ENCODE measurements around the gene APMAP. TPM values are rescaled to one million over a fixed set of nuclear protein-coding genes. Genes with fewer than 3 reads are reported as not detected.

Gene APMAP
- total RNA-seq, 2 experiments from 2014 or later, result 9.5 to 11.3 TPM

DNA sequence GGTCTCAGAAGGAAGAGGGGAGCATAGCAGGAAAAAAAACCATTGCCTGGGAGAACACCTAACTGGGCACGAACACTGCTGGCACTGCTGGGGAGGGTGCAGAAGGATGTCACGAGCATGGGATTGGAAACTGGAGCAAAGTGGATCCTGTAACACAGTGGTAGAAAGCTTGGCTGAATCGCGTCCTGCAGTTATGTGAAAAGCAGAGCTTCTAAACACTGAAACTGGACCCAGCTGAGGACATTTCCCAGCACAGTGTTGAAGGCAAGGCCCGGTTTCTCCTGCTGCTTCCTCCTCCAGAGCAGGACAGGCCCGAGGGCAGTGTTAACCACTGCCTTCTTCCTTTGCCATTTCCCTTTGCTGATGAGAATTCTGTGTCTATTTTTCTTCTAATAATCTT is 6.7 kb downstream of the APMAP start:
- Mint-ChIP-seq H3K4me3 (no peak overlapping the region), H3K9me3 (no peaks in the 10 kb centered on the region), H3K4me1 (ENCODE audit: low read depth) (peaks cover 85% of the 10 kb centered on the region), H3K36me3 (ENCODE audit: low read depth) (peaks cover 47% of the 10 kb centered on the region), H3K27me3 (no peaks in the 10 kb centered on the region), H3K27ac (peak overlapping the region; percentile 42)
- Histone ChIP-seq H3K27me3 (ENCODE audit: control insufficient read depth in 1 of 2, insufficient read depth in 2 of 2, low read length in 2 of 2) (no peaks in the 10 kb centered on the region), H3K4me1 (ENCODE audit: insufficient read depth, low read length) (peaks cover 32% of the 10 kb centered on the region), H3K9me3 (ENCODE audit: control insufficient read depth in 1 of 2, insufficient read depth in 1 of 2, low read length in 2 of 2) (peaks cover 0 to under 1% of the 10 kb centered on the region in 2 experiments), H3K36me3 (ENCODE audit: insufficient read depth, low read length) (peaks cover 35% of the 10 kb centered on the region), H3K4me3 (ENCODE audit: low read length) (no peak overlapping the region), H3K27ac (ENCODE audit: low read depth in 1 of 2, low read length in 2 of 2) (no peak overlapping the region)
- TF ChIP-seq, protein P1, sequence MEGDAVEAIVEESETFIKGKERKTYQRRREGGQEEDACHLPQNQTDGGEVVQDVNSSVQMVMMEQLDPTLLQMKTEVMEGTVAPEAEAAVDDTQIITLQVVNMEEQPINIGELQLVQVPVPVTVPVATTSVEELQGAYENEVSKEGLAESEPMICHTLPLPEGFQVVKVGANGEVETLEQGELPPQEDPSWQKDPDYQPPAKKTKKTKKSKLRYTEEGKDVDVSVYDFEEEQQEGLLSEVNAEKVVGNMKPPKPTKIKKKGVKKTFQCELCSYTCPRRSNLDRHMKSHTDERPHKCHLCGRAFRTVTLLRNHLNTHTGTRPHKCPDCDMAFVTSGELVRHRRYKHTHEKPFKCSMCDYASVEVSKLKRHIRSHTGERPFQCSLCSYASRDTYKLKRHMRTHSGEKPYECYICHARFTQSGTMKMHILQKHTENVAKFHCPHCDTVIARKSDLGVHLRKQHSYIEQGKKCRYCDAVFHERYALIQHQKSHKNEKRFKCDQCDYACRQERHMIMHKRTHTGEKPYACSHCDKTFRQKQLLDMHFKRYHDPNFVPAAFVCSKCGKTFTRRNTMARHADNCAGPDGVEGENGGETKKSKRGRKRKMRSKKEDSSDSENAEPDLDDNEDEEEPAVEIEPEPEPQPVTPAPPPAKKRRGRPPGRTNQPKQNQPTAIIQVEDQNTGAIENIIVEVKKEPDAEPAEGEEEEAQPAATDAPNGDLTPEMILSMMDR (IDR thresholded peaks at IDR 0.05), result no peak
- CTCF ChIA-PET, result no interaction called here
- DNase-seq, result peak in 1 of 14 experiments; percentile 17
- ATAC-seq (ENCODE audit: poor library complexity), result no peak
- POLR2A ChIA-PET, result no interaction called here
- intact Hi-C loops (cut with DNase I, micrococcal nuclease), result no loop called here

DNA sequence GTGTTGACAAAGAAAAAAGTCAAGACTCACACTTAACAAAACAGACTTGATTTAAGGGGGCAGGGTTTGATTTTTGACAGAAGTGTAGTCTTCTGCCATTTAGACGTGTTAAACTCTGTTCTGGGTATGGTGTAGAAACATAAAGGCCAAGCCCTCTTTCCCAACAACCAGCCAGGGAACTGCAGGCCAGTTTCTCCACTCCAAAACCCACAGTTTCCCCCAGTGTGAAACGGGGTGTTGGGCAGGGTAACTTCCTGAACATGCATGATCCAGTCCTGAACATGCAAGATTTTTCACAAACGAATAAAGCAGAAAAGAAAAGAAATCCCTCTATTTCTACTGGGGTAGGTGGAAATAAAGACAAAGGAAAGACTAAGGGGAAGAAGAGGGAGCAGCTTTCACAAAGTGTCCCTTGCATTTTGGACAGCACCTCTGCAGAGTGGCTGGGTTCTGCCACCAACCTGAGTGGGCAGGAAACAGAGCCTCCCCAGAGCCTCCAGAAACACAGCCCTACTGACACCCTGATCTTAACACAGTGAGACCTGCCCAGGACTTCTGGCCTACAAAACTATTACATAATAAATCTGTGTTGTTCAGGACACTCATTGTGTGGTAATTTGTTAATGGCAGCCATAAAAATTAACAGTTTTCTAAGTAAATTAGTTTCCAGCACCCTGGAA is 7.5 kb downstream of the APMAP start:
- TF ChIP-seq, protein P1 (IDR thresholded peaks at IDR 0.05), result no peak
- Histone ChIP-seq H3K4me1 (ENCODE audit: insufficient read depth, low read length) (peaks cover 29% of the 10 kb centered on the region), H3K36me3 (ENCODE audit: insufficient read depth, low read length) (peaks cover 42% of the 10 kb centered on the region), H3K27me3 (ENCODE audit: control insufficient read depth in 1 of 2, insufficient read depth in 2 of 2, low read length in 2 of 2) (no peaks in the 10 kb centered on the region), H3K4me3 (ENCODE audit: low read length) (no peak overlapping the region), H3K27ac (ENCODE audit: low read depth in 1 of 2, low read length in 2 of 2) (no peak overlapping the region), H3K9me3 (ENCODE audit: control insufficient read depth in 1 of 2, insufficient read depth in 1 of 2, low read length in 2 of 2) (peaks cover 0 to 7% of the 10 kb centered on the region in 2 experiments)
- no peaks in the 10 kb centered on the region for H3K9me3 Mint-ChIP-seq
- peaks cover 81% of the 10 kb centered on the region for H3K4me1 Mint-ChIP-seq (ENCODE audit: low read depth)
- H3K27me3 Mint-ChIP-seq, result no peaks in the 10 kb centered on the region
- H3K4me3 Mint-ChIP-seq, result peak overlapping the region; percentile 13
- peak in 1 of 14 experiments; percentile 22 for DNase-seq
- peaks cover 54% of the 10 kb centered on the region for H3K36me3 Mint-ChIP-seq (ENCODE audit: low read depth)
- intact Hi-C loops (cut with DNase I, micrococcal nuclease), result no loop called here
- peak overlapping the region; percentile 42 for H3K27ac Mint-ChIP-seq
- POLR2A ChIA-PET, result no interaction called here
- CTCF ChIA-PET, result no interaction called here
- ATAC-seq (ENCODE audit: poor library complexity), result no peak

DNA sequence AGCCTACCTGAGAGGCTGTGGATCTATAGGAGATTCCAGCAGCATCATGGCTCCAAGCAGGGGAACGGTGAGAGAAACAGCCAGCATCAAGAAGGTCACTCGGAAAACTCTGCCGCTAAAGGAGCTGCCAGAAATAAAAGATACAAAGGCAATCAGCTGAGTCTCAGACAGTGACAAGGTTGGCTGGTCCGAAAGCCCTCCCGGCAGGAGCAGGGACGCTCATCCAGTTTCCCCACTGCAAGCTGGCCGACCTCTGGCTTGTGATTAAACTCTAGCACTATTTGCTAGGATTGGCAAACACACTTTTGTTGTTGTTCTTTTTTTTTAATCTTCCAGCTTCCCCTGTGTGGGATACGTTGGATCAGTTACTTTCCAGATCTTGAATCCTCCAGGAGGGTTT is 8.7 kb downstream of the APMAP start:
- DNase-seq (peak in 1 of 14 experiments; percentile 5), ATAC-seq (ENCODE audit: poor library complexity) (no peak)
- TF ChIP-seq, protein P1 (IDR thresholded peaks at IDR 0.05), result no peak
- Mint-ChIP-seq H3K27ac (no peak overlapping the region), H3K9me3 (no peaks in the 10 kb centered on the region), H3K4me3 (no peak overlapping the region), H3K36me3 (ENCODE audit: low read depth) (peaks cover 66% of the 10 kb centered on the region), H3K4me1 (ENCODE audit: low read depth) (peaks cover 81% of the 10 kb centered on the region), H3K27me3 (no peaks in the 10 kb centered on the region)
- intact Hi-C loops (cut with DNase I, micrococcal nuclease), result no loop called here
- ChIA-PET POLR2A (no interaction called here), CTCF (interaction anchor here (1.0 to 1.1 kb wide), 2 partner anchors 11 to 82 kb away, joined by 3 read pairs; no protein-coding TSS in a partner anchor)
- H3K4me1 ChIP-seq (ENCODE audit: insufficient read depth, low read length), result peaks cover 29% of the 10 kb centered on the region
- H3K36me3 ChIP-seq (ENCODE audit: insufficient read depth, low read length), result peaks cover 44% of the 10 kb centered on the region
- H3K27ac ChIP-seq (ENCODE audit: low read depth in 1 of 2, low read length in 2 of 2), result no peak overlapping the region
- H3K4me3 ChIP-seq (ENCODE audit: low read length), result no peak overlapping the region
- no peaks in the 10 kb centered on the region for H3K27me3 ChIP-seq (ENCODE audit: control insufficient read depth in 1 of 2, insufficient read depth in 2 of 2, low read length in 2 of 2)
- peaks cover 0 to 14% of the 10 kb centered on the region in 2 experiments for H3K9me3 ChIP-seq (ENCODE audit: control insufficient read depth in 1 of 2, insufficient read depth in 1 of 2, low read length in 2 of 2)
